GM12872 (cell line): ENCODE measurements around the gene EXOC6B.

Source experiments
- CTCF ChIP-seq: IDR thresholded peaks from 3 replicates; pipeline ENCODE4 v1.5.1; 2011; ENCODE audit warnings: low read depth, mild to moderate bottlenecking, low read length, moderate library complexity; ENCODE audit not compliant: insufficient read depth

The EXOC6B gene

GRCh38 chr2:72293620-72294019 is 532.2 kb downstream of the EXOC6B start:
- TF ChIP-seq CTCF, result no peak

DNA sequence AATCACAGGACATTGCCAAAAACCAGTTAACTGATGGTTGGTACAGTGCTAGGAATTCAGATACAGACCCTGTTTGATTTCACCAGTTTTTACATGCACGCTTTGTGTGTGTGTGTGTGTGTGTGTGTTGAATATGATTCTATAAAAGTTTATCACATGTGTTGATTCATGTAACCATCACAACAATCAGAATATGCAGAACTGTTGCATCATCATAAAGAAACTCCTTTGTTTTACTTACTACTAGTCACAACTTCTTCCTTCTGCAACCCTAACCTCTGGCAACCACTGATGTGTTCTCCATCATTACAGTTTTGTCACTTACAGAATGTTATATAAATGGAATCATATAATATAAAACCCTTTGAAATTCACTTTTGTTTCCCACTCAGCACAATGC is 533.4 kb downstream of the EXOC6B start:
- no peak for TF ChIP-seq CTCF

DNA sequence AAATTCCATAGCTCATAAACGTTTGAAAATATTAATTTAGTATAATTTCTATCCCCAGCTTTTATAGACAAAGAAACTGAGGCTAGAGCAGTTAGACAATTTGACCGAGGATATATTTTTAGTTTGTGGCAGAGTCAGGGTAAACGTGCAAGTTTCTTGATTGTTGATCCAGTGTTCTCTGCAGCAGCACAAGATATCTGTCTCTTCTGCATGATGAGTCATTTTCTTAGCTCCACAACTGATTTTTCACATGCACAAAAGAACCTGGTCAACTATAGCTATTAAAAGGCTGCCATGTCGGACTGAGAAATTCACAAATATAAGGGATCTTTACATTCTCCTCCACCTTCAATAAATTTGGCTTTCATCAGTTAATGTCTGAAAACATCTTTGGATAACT is 534.8 kb downstream of the EXOC6B start:
- TF ChIP-seq CTCF, result no peak

DNA sequence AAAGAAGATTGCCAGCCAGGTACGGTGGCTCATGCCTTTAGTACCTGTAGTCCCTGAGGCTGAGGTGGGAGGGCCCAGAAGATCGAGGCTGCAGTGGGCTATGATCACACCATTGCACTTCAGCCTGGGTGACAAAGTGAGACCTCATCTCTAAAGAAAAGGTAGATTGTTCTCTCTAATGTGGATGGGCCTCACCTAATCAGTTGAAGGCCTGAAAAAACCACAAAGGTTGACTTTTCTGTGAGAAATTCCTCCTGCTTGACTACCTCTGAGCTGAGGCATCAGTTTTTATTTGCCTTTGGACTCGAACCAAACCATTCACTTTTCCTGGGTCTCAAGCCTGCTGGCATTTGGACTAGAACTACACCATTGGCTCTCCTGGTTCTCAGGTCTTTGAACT is 536.1 kb downstream of the EXOC6B start:
- no peak for TF ChIP-seq CTCF

DNA sequence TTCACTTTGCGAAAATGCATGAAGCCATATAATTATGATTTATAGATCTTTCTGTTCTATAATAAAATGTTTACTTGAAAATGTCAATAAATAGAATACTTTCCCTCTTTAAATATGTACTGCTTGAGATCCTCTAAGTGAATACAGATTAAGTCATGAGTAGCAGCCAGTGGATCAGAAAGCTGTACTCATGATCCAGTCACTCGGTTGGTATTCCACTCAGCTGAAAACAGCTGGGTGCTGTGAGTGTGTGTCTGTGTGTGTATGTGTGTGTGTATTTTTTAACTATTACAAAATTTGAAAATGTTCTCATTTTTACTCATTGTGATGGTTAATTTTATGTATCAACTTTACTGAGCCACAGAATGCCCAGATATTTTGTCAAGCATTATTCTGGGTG is 536.5 kb downstream of the EXOC6B start:
- no peak for TF ChIP-seq CTCF

DNA sequence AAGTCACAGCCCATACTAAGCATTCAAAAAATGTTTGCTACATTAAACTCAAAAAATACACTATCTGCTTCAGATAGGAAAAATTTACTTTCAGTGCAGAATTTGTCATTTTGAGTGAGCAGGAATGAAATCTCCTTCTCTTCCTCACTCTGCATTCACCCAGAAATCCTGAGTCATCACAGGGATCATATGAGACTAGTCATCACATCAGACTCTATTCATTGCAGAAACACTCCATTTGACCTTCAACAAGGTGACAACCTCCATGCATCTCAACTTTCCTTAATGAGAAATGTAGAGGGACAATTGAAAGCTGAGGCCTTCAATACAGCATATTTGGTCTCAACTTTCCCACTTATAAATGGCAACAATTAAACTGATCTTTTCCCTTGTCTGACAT is 547.8 kb downstream of the EXOC6B start:
- no peak for TF ChIP-seq CTCF

- TF ChIP-seq CTCF, result no peak
Observed at GRCh38 chr2:72276876-72277275, 549.0 kb downstream of the EXOC6B start.

GRCh38 chr2:72276356-72276755 is 549.5 kb downstream of the EXOC6B start:
- TF ChIP-seq CTCF, result no peak
